Tibial nerve (tissue), 4 donors: ENCODE measurements around the gene TCERG1.

Source experiments
- EP300 ChIP-seq, 2 donors: sonication (generic); formaldehyde crosslinking; IDR thresholded peaks; one replicate each; pipeline ENCODE4 v1.6.1; 2017; ENCODE audit warnings: antibody characterized with exemption in 2 of 2, mild to moderate bottlenecking in 1 of 2
- POLR2A ChIP-seq, 2 donors: fragments of 450-650 bp; IDR thresholded peaks; one replicate each; pipeline ENCODE4 v1.6.1; 2017; ENCODE audit warnings: antibody characterized with exemption in 2 of 2, mild to moderate bottlenecking in 2 of 2, moderate library complexity in 2 of 2
- TF ChIP-seq, protein P1 (sequence below), 5 experiments: fragments of 200-600 bp in 3 of 5; fragments of 450-650 bp in 2 of 5; sonication (generic) in 3 of 5; IDR thresholded peaks; one replicate each; pipeline ENCODE4 v1.5.1; 2016 to 2019; ENCODE audit warnings: antibody characterized with exemption in 5 of 5, mild to moderate bottlenecking in 3 of 5, moderate library complexity in 2 of 5

DNA sequence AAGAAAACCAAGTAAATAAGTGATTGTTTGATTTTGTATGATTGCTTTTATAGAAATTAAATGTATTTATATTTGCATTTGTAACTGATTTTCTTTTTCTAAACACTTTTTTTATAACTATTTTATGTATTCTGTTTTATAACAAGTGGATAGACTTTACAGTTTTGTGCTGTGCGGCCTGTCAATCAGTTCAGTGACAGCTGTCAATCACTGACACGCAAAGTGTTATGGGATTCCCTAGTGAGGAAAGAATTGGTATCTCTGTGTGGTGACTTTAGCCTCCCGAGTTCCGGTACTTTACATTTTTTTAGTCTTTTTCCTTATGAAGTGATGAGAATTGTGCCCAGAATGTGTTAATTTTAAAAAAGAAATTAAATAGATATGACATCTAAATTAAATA, 52.5 kb downstream of the TCERG1 start:
- TF ChIP-seq POLR2A (IDR thresholded peaks at IDR 0.05) (no peak), EP300 (IDR thresholded peaks at IDR 0.05) (no peak)
- TF ChIP-seq, protein P1, sequence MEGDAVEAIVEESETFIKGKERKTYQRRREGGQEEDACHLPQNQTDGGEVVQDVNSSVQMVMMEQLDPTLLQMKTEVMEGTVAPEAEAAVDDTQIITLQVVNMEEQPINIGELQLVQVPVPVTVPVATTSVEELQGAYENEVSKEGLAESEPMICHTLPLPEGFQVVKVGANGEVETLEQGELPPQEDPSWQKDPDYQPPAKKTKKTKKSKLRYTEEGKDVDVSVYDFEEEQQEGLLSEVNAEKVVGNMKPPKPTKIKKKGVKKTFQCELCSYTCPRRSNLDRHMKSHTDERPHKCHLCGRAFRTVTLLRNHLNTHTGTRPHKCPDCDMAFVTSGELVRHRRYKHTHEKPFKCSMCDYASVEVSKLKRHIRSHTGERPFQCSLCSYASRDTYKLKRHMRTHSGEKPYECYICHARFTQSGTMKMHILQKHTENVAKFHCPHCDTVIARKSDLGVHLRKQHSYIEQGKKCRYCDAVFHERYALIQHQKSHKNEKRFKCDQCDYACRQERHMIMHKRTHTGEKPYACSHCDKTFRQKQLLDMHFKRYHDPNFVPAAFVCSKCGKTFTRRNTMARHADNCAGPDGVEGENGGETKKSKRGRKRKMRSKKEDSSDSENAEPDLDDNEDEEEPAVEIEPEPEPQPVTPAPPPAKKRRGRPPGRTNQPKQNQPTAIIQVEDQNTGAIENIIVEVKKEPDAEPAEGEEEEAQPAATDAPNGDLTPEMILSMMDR (IDR thresholded peaks at IDR 0.05), result no peak
